Naive B cell (primary cell): ENCODE data around the gene TUT1. TPM values are rescaled to one million over a fixed set of nuclear protein-coding genes. Genes with fewer than 3 reads are reported as not detected.
"Not testable (repeated sequence)": the region's sequence is repeated elsewhere in the genome, so short reads cannot be mapped to it uniquely, and the experiment has no call there.

Experiments used
- ATAC-seq, 2 donors: fragments of 150-1000 bp; cut with Tn5 transposase; 2 replicates each; pipeline ENCODE4 v1.10.0; 2021; ENCODE audit warnings: low read depth in 2 of 2, mild to moderate bottlenecking in 2 of 2, moderate library complexity in 2 of 2
- DNase-seq: peaks from one replicate; pipeline ENCODE4 v3.0.0; 2022
- H3K27ac Mint-ChIP-seq, 6 donors: one replicate each; pipeline ENCODE4 v1.8.0; 2020 to 2022; ENCODE audit warnings: mild to moderate bottlenecking in 6 of 6, mixed read lengths in 6 of 6, moderate library complexity in 5 of 6, inconsistent platforms in 2 of 6
- H3K27me3 Mint-ChIP-seq, 3 donors: one replicate each; pipeline ENCODE4 v1.8.0; 2021 to 2022; ENCODE audit warnings: mixed read lengths in 3 of 3, mild to moderate bottlenecking in 1 of 3
- H3K36me3 Mint-ChIP-seq, 2 donors: one replicate each; pipeline ENCODE4 v1.8.0; 2020 to 2022; ENCODE audit warnings: mixed read lengths in 2 of 2, inconsistent platforms in 1 of 2, mild to moderate bottlenecking in 1 of 2
- H3K4me1 Mint-ChIP-seq, 3 donors: one replicate each; pipeline ENCODE4 v1.8.0; 2020 to 2022; ENCODE audit warnings: mixed read lengths in 3 of 3, inconsistent platforms in 1 of 3, mild to moderate bottlenecking in 1 of 3, moderate library complexity in 1 of 3
- H3K4me3 Mint-ChIP-seq, 8 donors: one replicate each; pipeline ENCODE4 v1.8.0; 2020 to 2022; ENCODE audit warnings: mild to moderate bottlenecking in 8 of 8, mixed read lengths in 8 of 8, moderate library complexity in 8 of 8, inconsistent platforms in 2 of 8
- H3K9me3 Mint-ChIP-seq, 7 donors: one replicate each; pipeline ENCODE4 v1.8.0; 2020 to 2022; ENCODE audit warnings: mixed read lengths in 7 of 7, mild to moderate bottlenecking in 5 of 7, inconsistent platforms in 2 of 7, moderate library complexity in 1 of 7
- polyA plus RNA-seq, 6 donors: library from polyadenylated mRNA; unstranded; fragments of 300-500 nt; fragmentation: Illumina TruSeq; gene quantifications; one replicate each; pipeline ENCODE4 v1.2.3, GENCODE V29; 2021; ENCODE audit warnings: low read depth in 6 of 6

Gene TUT1
- polyA plus RNA-seq, 6 donors from 2014 or later: 12.7 to 20.8 (median 16.2) TPM

DNA sequence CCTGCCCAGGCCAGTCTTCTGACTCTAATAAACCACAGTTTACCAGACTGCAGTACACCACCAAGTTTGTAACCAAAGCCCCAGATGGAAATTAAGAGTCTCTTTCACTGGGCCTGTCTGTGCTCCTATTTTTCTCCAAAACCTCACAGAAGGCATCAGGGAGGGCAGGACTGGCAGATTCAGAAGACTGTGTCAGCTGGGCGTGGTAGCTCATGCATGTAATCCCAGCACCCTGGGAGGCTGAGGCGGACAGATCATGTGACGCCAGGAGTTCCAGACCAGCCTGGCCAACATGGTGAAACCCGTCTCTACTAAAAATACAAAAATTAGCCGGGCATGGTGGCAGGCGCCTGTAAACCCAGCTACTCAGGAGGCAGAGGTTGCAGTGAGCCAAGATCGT lies 6.0 kb downstream of the TUT1 start:
- DNase-seq, H3K36me3 Mint-ChIP-seq, H3K27ac Mint-ChIP-seq, H3K27me3 Mint-ChIP-seq, ATAC-seq, H3K9me3 Mint-ChIP-seq: not testable (repeated sequence)
- Mint-ChIP-seq H3K4me1 (peaks cover 0 to 18% (median 0%) of the 10 kb centered on the region in 3 donors), H3K4me3 (peak overlapping the region in 2 of 8 donors; percentile 24 to 42)

DNA sequence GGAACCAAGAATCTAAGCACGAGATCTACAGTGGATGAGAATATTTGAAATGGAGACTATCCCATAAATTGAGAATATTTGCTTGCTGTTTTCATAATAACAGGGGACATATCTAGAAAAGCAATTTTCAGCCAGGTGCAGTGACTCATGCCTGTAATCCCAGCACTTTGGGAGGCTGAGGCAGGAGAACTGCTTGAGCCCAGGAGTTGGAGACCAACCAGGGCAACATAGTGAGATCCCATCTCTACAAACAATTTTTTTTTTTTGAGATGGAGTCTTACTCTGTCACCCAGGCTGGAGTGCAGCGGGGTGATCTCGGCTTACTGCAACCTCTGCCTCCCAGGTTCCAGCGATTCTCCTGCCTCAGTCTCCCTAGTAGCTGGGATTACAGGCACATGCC lies 9.6 kb downstream of the TUT1 start:
- Mint-ChIP-seq H3K36me3 (peaks cover 0 to 15% of the 10 kb centered on the region in 2 donors), H3K27ac (peak overlapping the region in 1 of 6 donors; percentile 54)
- H3K4me3 Mint-ChIP-seq, DNase-seq, ATAC-seq, H3K27me3 Mint-ChIP-seq, H3K9me3 Mint-ChIP-seq, H3K4me1 Mint-ChIP-seq: not testable (repeated sequence)

DNA sequence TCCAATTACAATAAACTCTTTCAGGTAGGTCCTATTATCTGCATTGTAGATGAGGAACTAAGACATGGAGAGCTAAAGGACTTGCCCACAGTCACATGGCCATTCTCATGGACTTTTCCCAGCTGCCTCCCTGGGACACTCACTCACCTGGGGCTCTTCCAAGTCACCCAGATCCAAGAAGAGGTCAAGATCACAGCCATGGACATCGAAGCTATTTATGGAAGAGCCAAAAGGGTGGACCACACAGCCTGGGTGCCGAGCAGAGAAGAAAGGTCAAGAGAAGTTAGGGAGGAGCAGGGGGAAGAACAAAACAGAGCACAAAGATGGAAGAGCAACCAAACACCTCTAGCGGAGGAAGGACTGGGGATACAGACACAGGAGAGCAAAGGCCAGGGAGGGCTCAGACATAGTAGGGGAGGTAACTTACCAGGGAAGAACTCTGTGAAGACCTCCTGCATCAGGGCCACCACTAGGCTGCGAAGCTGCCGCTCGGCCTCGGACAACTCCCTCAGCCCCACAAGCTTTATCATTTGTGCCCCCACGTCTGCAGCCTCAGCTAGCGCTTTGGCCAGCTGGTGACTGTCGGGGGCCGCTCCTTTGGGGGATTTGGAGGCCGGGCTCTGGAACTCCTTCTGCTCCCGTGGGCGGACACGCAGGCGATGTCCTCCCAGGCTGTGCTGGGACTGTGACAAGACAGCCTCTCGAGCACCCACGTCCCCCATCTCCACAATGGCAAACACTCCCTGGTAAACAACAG lies 10.2 kb downstream of the TUT1 start:
- Mint-ChIP-seq H3K4me1 (peaks cover 0 to 6% (median 6%) of the 10 kb centered on the region in 3 donors), H3K9me3 (no peaks in the 10 kb centered on the region), H3K27me3 (no peaks in the 10 kb centered on the region), H3K27ac (no peak overlapping the region), H3K36me3 (peaks cover 0 to 15% of the 10 kb centered on the region in 2 donors), H3K4me3 (no peak overlapping the region)
- ATAC-seq (no peak), DNase-seq (no peak)

DNA sequence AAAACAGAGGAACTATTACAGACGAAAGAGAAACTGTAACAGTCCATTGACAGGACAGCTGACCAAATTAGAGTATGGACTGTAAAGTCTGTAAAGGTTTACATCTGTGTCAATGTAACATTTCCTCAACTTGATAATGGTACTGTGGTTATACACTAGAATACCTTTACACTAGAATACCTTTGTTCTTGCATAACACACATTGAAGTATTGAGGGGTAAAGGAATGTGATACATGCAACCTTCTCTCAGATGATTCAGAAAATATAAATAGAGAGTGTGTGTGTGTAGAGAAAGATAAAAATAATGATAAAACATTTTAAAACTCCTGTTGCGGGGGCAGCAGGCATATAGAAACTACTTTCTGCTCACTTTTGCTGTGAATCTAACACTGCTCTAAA lies 12.1 kb downstream of the TUT1 start:
- no peaks in the 10 kb centered on the region for H3K27me3 Mint-ChIP-seq
- no peak overlapping the region for H3K4me3 Mint-ChIP-seq
- no peaks in the 10 kb centered on the region for H3K9me3 Mint-ChIP-seq
- H3K27ac Mint-ChIP-seq: no peak overlapping the region
- ATAC-seq (no peak), DNase-seq (no peak)
- H3K4me1 Mint-ChIP-seq: peaks cover 10 to 21% (median 14%) of the 10 kb centered on the region in 3 donors
- peaks cover 0 to 15% of the 10 kb centered on the region in 2 donors for H3K36me3 Mint-ChIP-seq

DNA sequence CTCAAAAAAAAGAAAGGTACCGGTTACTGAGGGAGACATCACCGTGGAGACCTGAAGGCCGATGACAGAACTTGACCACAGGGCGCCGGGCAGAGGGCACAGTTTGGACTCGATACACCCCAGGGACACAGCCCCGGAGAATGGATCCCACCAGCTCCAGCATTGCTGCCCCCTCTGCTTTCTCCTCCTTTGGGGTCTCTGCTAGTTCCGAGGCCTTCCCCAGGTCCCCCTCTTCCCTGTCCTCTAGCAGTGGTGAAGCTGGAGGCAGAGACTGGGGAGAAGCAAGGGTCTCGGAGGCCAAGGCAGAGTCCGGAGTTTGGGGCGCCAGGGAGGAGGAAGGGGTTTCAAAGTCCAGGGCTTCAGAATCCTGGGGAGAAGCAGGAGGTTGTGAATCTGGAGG lies 12.8 kb downstream of the TUT1 start:
- DNase-seq (no peak), ATAC-seq (no peak)
- Mint-ChIP-seq H3K27me3 (no peaks in the 10 kb centered on the region), H3K4me1 (peaks cover 11 to 23% (median 20%) of the 10 kb centered on the region in 3 donors), H3K27ac (no peak overlapping the region), H3K36me3 (peaks cover 0 to 15% of the 10 kb centered on the region in 2 donors), H3K9me3 (no peaks in the 10 kb centered on the region), H3K4me3 (peak overlapping the region in 1 of 8 donors; percentile 59)

DNA sequence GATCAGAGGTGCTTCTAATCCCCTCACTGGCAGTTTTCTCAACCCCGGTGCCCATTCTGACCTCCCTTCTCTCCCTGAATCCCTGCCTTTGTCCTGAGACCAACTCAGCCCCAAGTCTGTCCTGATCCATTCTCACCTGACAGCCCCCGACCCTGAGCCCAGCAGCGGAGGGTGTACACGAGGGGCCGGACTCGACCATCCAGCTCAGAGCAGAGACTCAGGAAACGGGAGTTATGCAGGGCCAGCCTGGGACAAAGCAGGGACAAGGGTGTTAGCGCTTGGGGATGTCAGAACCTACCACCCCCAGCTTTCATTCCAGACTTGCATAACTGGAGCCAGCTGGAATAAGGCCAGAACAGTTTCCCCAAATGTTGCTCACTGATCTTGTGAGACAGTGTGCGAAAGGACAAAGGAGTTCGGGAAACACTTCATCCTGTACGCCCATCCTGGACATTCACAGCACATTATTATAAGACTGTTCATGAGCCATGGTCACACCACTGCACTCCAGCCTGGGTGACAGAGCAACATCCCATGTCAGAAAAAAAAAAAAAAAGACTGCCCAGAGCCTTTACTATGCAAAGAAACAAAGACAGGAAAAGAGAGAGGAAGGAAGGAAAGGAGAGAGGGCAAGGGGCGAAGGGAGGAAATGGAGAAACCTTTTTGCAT lies 14.1 kb downstream of the TUT1 start:
- no peaks in the 10 kb centered on the region for H3K27me3 Mint-ChIP-seq
- ATAC-seq (no peak), DNase-seq (no peak)
- H3K9me3 Mint-ChIP-seq: no peaks in the 10 kb centered on the region
- H3K4me3 Mint-ChIP-seq: peak overlapping the region in 1 of 8 donors; percentile 56
- H3K4me1 Mint-ChIP-seq: peaks cover 22 to 36% (median 30%) of the 10 kb centered on the region in 3 donors
- peaks cover 5 to 15% of the 10 kb centered on the region in 2 donors for H3K36me3 Mint-ChIP-seq
- no peak overlapping the region for H3K27ac Mint-ChIP-seq

DNA sequence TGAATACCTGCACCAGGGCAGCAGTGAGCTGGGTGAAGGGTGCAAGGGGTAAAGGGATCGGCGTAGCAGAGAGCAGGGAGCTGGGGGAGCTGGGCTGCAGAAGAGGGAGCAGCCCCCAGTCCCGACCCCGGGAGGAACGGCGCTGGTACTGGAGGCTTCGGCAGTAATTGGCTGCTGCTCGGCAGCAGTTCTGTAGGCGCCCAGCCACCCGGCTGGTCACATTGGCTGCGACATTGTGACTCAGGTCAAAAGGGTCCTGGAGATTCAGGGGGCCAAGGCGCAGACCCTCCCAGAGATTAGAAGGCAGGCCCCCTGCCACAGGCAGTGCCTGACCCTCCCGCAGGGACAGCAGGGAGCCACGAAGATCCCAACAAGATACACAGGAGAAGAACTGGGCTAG lies 15.5 kb downstream of the TUT1 start:
- no peaks in the 10 kb centered on the region for H3K27me3 Mint-ChIP-seq
- DNase-seq (no peak), ATAC-seq (no peak)
- no peaks in the 10 kb centered on the region for H3K9me3 Mint-ChIP-seq
- H3K4me3 Mint-ChIP-seq: peak overlapping the region in 7 of 8 donors; percentile 69 to 100 (median 96)
- peaks cover 15 to 23% of the 10 kb centered on the region in 2 donors for H3K36me3 Mint-ChIP-seq
- peak overlapping the region in 2 of 6 donors; percentile 86 to 97 for H3K27ac Mint-ChIP-seq
- H3K4me1 Mint-ChIP-seq: peaks cover 34 to 50% (median 43%) of the 10 kb centered on the region in 3 donors

DNA sequence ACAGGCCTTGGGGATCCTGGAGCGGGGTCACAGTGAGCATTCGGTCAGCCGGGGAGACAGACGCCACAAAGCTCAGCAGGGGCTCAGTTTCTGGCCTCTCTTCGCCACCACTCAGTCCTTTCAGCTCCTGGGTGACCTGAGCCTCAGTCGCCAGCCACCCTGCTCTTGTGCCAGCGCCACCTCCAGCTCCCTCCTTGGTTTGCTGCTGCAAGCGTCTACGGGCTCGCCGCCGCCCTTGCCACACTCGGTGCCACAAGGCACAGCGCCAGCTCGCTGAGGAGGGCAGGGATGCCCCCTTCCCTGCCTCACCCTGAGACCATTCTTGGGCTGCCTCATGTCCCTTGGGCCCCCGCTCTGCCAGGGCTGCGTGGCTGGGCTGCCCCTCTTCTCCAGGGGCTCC lies 16.2 kb downstream of the TUT1 start:
- Mint-ChIP-seq H3K27me3 (no peaks in the 10 kb centered on the region), H3K27ac (peak overlapping the region; percentile 41 to 98 (median 94)), H3K9me3 (no peaks in the 10 kb centered on the region), H3K4me3 (peak overlapping the region; percentile 96 to 100 (median 98)), H3K36me3 (peaks cover 17 to 24% of the 10 kb centered on the region in 2 donors), H3K4me1 (peaks cover 37 to 53% (median 48%) of the 10 kb centered on the region in 3 donors)
- DNase-seq: no peak
- no peak for ATAC-seq

DNA sequence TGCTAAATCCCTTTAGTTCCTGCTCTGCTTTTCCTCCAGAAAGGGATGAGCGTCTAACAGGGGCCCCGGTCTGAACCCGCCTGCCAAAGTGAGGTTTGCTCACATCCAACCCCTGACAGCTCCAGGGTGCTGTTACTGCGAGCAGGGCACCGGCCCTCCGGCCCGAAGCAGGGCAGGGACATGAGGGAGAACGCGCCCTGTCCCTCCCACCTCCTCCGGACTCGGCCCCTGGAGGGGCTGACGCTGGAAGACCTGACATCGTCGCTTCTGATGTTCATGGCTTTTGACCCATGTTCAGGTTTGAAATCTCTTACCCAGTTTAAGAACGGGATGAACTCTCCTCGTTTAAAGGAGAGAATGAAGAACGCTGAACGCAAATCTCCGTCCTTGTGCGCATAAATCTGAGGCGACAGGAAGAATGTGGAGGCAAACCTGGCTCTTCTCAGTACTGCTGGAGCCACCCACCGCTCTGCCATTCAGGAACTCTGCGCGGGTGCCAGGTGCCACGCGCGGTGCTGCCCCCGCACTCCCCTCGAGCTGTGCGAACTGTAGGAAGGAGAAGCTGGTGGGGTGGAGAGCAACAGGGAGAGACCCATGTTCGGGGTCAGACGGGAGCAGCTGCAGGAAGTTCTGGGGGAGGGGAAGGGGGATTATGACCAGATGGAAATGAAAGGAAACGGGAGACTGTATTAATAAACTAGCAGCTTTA lies 16.8 kb downstream of the TUT1 start:
- ATAC-seq: peak; percentile 2
- Mint-ChIP-seq H3K4me3 (peak overlapping the region; percentile 96 to 100 (median 98)), H3K4me1 (peaks cover 38 to 54% (median 53%) of the 10 kb centered on the region in 3 donors), H3K9me3 (no peaks in the 10 kb centered on the region), H3K27me3 (no peaks in the 10 kb centered on the region), H3K36me3 (peaks cover 17 to 24% of the 10 kb centered on the region in 2 donors), H3K27ac (peak overlapping the region; percentile 96 to 98 (median 98))
- no peak for DNase-seq

DNA sequence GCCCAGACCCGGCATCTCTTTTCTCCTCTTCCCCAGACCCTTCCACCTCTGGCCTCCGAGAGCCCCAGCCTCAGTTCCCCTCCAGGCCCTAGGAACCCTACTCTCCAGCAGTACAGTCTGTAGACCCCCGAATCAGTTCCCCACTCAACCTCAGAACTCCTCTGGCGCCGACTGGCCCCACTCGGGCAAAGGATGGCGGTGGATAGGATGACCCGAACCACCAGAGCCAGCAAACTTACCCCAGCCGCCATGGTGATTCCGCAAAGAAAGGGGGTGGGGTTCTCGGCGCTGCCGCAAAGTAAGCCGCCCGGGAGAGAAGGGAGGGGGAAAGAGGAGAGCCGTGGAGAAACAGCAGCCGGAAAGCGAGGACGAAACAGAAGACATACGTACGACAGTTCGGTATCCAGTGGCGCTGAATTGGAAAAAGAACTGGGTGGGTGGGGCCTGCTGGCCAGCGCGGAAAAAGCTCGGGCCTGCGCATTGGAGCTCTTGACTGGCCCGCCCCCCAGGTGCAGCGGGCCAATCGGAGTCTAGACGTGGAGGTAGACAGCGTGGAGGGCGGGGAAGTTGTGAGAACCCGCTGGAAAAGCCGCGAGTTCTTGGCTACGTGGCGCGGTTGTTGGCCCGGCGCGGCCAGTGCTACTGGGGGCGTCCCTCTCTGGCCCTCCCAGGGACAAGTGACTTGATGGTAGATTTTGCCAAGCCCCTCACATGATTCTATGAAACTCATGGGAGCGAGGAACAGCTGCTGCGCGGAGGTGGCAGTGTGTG lies 17.5 kb downstream of the TUT1 start, which contains the start of gene EEF1G:
TSS of gene EEF1G (minus strand) at position 300 of the 771 bp plus-strand sequence. CDS start at position 251, 49 bp downstream.
- Mint-ChIP-seq H3K4me3 (peak within 1 kb of the TSS; percentile 96 to 100 (median 98)), H3K4me1 (peaks cover 38 to 54% (median 53%) of the 10 kb centered on the region in 3 donors), H3K9me3 (no peaks in the 10 kb centered on the region), H3K27me3 (no peaks in the 10 kb centered on the region), H3K27ac (peak within 1 kb of the TSS; percentile 96 to 98 (median 98)), H3K36me3 (peaks cover 17 to 24% of the 10 kb centered on the region in 2 donors)
- ATAC-seq (peak; percentile 89 to 90), DNase-seq (peak; percentile 99)

DNA sequence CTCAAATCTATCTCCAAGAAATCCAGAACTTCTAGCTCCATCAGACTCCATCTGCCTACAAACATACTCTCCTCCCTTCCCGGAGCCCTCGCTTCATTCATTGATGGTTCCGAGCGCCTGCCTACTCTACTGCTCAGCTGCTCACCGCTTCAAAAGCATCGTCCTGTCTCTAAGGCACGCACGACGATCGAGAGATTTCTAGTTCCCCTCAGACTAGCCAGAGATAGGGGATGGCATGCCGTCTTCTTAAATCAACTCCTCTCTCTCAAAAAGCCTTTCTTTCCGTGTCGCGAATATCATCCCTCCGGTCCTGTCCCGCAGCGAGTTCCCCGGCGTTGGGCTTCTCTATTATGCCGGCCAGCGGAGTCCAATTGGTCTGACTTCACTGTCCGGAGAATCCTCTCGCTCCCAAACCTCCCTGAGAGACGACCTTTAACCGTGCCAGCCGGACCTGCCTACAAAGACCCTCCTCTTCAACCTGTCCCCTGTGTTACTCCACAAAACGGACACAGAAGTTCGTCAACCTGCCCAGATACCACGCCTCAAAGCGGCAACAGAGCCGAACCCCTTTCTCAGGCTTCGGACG lies 18.2 kb downstream of the TUT1 start:
- Mint-ChIP-seq H3K27me3 (no peaks in the 10 kb centered on the region), H3K4me1 (peaks cover 38 to 54% (median 53%) of the 10 kb centered on the region in 3 donors), H3K4me3 (peak overlapping the region; percentile 96 to 100 (median 98)), H3K9me3 (no peaks in the 10 kb centered on the region), H3K36me3 (peaks cover 17 to 24% of the 10 kb centered on the region in 2 donors), H3K27ac (peak overlapping the region; percentile 96 to 98 (median 98))
- ATAC-seq (peak; percentile 12 to 25), DNase-seq (peak; percentile 28)

DNA sequence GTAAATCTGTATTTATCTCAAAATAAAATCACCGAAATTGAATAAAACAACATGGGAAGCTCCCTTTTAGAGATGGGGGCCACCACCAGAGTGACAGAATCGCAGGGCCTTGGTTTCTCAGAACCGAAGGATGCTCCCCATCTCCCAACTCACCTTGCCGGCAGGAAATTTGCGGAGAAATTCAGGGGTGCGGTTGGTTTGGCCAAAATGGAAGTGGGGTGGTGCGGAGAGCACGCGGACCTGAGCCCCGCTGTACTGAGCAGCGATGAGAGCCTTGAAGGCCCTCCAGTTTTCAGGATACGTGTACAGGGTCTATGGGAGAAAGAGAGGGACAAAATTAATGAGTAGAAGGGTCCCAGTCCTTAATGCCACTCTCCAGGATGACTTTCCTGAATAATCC lies 18.9 kb downstream of the TUT1 start:
- H3K4me1 Mint-ChIP-seq: peaks cover 38 to 55% (median 55%) of the 10 kb centered on the region in 3 donors
- no peak for ATAC-seq
- no peak for DNase-seq
- H3K36me3 Mint-ChIP-seq: peaks cover 17 to 22% of the 10 kb centered on the region in 2 donors
- H3K27me3 Mint-ChIP-seq: no peaks in the 10 kb centered on the region
- peak overlapping the region; percentile 96 to 100 (median 98) for H3K4me3 Mint-ChIP-seq
- no peaks in the 10 kb centered on the region for H3K9me3 Mint-ChIP-seq
- peak overlapping the region; percentile 94 to 98 (median 97) for H3K27ac Mint-ChIP-seq
